A549 (cell line): Measurements from ENCODE around the gene CRTC3.
"Not testable (repeated sequence)": the region's sequence is repeated elsewhere in the genome, so short reads cannot be mapped to it uniquely, and the experiment has no call there.

Source experiments
- BHLHE40 ChIP-seq: IDR thresholded peaks from 2 replicates; pipeline ENCODE4 v1.6.1; 2012; ENCODE audit warnings: low read depth, low read length, inconsistent platforms
- EP300 ChIP-seq, 2 experiments: fragments of >200 bp; sonication (Bioruptor Twin); formaldehyde crosslinking; IDR thresholded peaks; 2 replicates in 1 of 2; 3 replicates in 1 of 2; pipeline ENCODE4 v1.6.1; 2016 to 2017
- KDM1A ChIP-seq: fragments of 200-600 bp; sonication (generic); IDR thresholded peaks from 2 replicates; pipeline ENCODE4 v1.6.1; 2016; ENCODE audit warnings: low read depth, mild to moderate bottlenecking
- MYC ChIP-seq: IDR thresholded peaks from 2 replicates; pipeline ENCODE4 v1.6.1; 2012; ENCODE audit warnings: mild to moderate bottlenecking, inconsistent platforms, low read length, improper control_type of control experiment, borderline replicate concordance
- NFE2L2 ChIP-seq: fragments of 150-350 bp; conservative IDR thresholded peaks from 2 replicates; pipeline ENCODE4 v1.6.1; 2014; ENCODE audit warnings: low read length
- POLR2A ChIP-seq: IDR thresholded peaks from 2 replicates; pipeline ENCODE4 v1.6.1; 2012; ENCODE audit warnings: mild to moderate bottlenecking, low read length
- POLR2AphosphoS2 ChIP-seq: conservative IDR thresholded peaks from 2 replicates; pipeline ENCODE4 v1.6.1; 2012; ENCODE audit warnings: low read length, improper control_type of control experiment, inconsistent platforms
- RARB ChIP-seq: fragments of 250-450 bp; sonication (Bioruptor Pico); IDR thresholded peaks from 2 replicates; pipeline ENCODE4 v1.8.0; 2021; ENCODE audit warnings: mild to moderate bottlenecking, moderate library complexity
- REST ChIP-seq: fragments of 200-600 bp; sonication (generic); IDR thresholded peaks from 2 replicates; pipeline ENCODE4 v1.6.1; 2016; ENCODE audit warnings: antibody characterized with exemption, mild to moderate bottlenecking, moderate library complexity
- SMC3 ChIP-seq: fragments of >200 bp; sonication (Bioruptor Twin); formaldehyde crosslinking; IDR thresholded peaks from 3 replicates; pipeline ENCODE4 v1.6.1; 2018; ENCODE audit warnings: inconsistent platforms
- TP53 ChIP-seq: fragments of 250-450 bp; sonication (Bioruptor Pico); IDR thresholded peaks from 2 replicates; pipeline ENCODE4 v1.5.0; 2021; ENCODE audit warnings: mild to moderate bottlenecking, moderate library complexity
- TF ChIP-seq, protein P1 (sequence below): fragments of >200 bp; sonication (Bioruptor Twin); formaldehyde crosslinking; IDR thresholded peaks from 3 replicates; pipeline ENCODE4 v1.5.1; 2016
- TF ChIP-seq, protein P2 (sequence below): fragments of 250-450 bp; sonication (Bioruptor Pico); IDR thresholded peaks from 2 replicates; pipeline ENCODE4 v1.5.0; 2021; ENCODE audit warnings: mild to moderate bottlenecking, moderate library complexity, borderline replicate concordance
- TF ChIP-seq, protein P3 (sequence below): IDR thresholded peaks from 2 replicates; pipeline ENCODE4 v1.6.1; 2012

DNA sequence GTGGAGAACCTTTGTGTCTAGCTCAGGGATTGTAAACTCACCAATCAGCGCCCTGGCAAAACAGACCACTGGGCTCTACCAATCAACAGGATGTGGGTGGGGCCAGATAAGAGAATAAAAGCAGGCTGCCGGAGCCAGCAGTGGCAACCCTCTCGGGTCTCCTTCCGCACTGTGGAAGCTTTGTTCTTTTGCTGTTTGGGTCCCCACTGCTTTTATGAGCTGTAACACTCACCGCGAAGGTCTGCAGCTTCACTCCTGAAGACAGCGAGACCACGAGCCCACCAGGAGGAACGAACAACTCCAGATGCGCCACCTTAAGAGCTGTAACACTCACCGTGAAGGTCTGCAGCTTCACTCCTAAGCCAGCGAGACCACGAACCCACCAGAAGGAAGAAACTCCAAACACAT lies 18.5 kb upstream of the CRTC3 start:
- TF ChIP-seq, protein P1, sequence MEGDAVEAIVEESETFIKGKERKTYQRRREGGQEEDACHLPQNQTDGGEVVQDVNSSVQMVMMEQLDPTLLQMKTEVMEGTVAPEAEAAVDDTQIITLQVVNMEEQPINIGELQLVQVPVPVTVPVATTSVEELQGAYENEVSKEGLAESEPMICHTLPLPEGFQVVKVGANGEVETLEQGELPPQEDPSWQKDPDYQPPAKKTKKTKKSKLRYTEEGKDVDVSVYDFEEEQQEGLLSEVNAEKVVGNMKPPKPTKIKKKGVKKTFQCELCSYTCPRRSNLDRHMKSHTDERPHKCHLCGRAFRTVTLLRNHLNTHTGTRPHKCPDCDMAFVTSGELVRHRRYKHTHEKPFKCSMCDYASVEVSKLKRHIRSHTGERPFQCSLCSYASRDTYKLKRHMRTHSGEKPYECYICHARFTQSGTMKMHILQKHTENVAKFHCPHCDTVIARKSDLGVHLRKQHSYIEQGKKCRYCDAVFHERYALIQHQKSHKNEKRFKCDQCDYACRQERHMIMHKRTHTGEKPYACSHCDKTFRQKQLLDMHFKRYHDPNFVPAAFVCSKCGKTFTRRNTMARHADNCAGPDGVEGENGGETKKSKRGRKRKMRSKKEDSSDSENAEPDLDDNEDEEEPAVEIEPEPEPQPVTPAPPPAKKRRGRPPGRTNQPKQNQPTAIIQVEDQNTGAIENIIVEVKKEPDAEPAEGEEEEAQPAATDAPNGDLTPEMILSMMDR = not testable (repeated sequence)
- TF ChIP-seq, protein P2, sequence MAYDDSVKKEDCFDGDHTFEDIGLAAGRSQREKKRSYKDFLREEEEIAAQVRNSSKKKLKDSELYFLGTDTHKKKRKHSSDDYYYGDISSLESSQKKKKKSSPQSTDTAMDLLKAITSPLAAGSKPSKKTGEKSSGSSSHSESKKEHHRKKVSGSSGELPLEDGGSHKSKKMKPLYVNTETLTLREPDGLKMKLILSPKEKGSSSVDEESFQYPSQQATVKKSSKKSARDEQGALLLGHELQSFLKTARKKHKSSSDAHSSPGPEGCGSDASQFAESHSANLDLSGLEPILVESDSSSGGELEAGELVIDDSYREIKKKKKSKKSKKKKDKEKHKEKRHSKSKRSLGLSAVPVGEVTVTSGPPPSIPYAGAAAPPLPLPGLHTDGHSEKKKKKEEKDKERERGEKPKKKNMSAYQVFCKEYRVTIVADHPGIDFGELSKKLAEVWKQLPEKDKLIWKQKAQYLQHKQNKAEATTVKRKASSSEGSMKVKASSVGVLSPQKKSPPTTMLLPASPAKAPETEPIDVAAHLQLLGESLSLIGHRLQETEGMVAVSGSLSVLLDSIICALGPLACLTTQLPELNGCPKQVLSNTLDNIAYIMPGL = not testable (repeated sequence)
- TF ChIP-seq, protein P3, sequence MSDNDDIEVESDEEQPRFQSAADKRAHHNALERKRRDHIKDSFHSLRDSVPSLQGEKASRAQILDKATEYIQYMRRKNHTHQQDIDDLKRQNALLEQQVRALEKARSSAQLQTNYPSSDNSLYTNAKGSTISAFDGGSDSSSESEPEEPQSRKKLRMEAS = not testable (repeated sequence)
- TF ChIP-seq POLR2AphosphoS2; RARB (CRISPR knock-in tag); KDM1A; MYC; NFE2L2; SMC3; BHLHE40; POLR2A; TP53 (CRISPR knock-in tag); REST; EP300 (IDR thresholded peaks at IDR 0.05): not testable (repeated sequence)
